K562 (cell line): ENCODE measurements around the gene PAFAH2. TPM values are rescaled to one million over a fixed set of nuclear protein-coding genes. Genes with fewer than 3 reads are reported as not detected.
A peak's percentile ranks its signal among the peaks of the same experiment; 100 is the strongest.

ENCODE experiments used
- ATAC-seq: fragments of 200-7000 bp; cut with Tn5 transposase; 3 replicates; pipeline ENCODE4 v1.9.1; 2020; ENCODE audit warnings: moderate library complexity
- BruUV-seq: library from RNA; stranded (reverse); fragments of 400-500 nt; replicated peaks from 2 replicates; lab custom pipeline; 2021; lab: Mats Ljungman, UMichigan
- CTCF ChIA-PET: fragments of 300-600 bp; formaldehyde crosslinking; extraction: SDS; loops from one replicate; lab custom pipeline; 2021; ENCODE audit warnings: low intra/inter-chr PET ratio; lab: Yijun Ruan, JAX
- POLR2A ChIA-PET: fragments of 300-600, 350-650 bp; sonication (Branson Sonifier 250); formaldehyde crosslinking; extraction: SDS; loops from one replicate; lab custom pipeline; 2021; ENCODE audit warnings: antibody characterized with exemption, inconsistent platforms; lab: Yijun Ruan, JAX
- DNase-seq, 4 experiments: peaks; one replicate each; pipeline versions ENCODE4 v3.0.0 to v3.0.0-alpha.2; 2011 to 2018; ENCODE audit warnings: low spot score in 3 of 4, mixed read lengths in 3 of 4; ENCODE audit errors: extremely low read depth in 1 of 4
- FAIRE-seq: peaks from 2 replicates; lab custom pipeline; 2011; peaks lifted over from hg19 to GRCh38; lab: Jason Lieb, UNC
- H2AFZ ChIP-seq: 2 replicates; pipeline ENCODE4 v1.6.0; 2011; ENCODE audit warnings: low read depth, low read length, control low read depth, inconsistent platforms
- H3K27ac ChIP-seq: fragments of 200-600 bp; 3 replicates; pipeline ENCODE4 v1.8.0; 2011; ENCODE audit warnings: low read depth, mild to moderate bottlenecking, control low read depth, inconsistent platforms, low read length, moderate library complexity, mixed read lengths; ENCODE audit errors: extremely low read depth
- H3K27me3 ChIP-seq, 2 experiments: fragments of 300-600 bp in 1 of 2; 2 replicates in 1 of 2; 3 replicates in 1 of 2; pipeline versions ENCODE4 v1.6.0 to v1.8.0; 2011; ENCODE audit warnings: inconsistent platforms in 2 of 2, low read length in 2 of 2, mild to moderate bottlenecking in 1 of 2, mixed read lengths in 1 of 2, moderate library complexity in 1 of 2; ENCODE audit not compliant: control insufficient read depth in 2 of 2, insufficient read depth in 2 of 2
- H3K36me3 ChIP-seq: fragments of 300-600 bp; 3 replicates; pipeline ENCODE4 v1.8.0; 2011; ENCODE audit warnings: mild to moderate bottlenecking, low read length, inconsistent platforms; ENCODE audit not compliant: control insufficient read depth, insufficient read depth
- H3K4me1 ChIP-seq, 2 experiments: fragments of 200-600 bp in 1 of 2; replicated peaks in 1 of 2; 2 replicates in 1 of 2; 3 replicates in 1 of 2; pipeline versions ENCODE4 v1.5.1 to v1.8.0; 2011; ENCODE audit warnings: inconsistent platforms in 2 of 2, low read length in 2 of 2, mild to moderate bottlenecking in 1 of 2, mixed read lengths in 1 of 2, moderate library complexity in 1 of 2; ENCODE audit not compliant: control insufficient read depth in 2 of 2, insufficient read depth in 2 of 2
- H3K4me2 ChIP-seq: 2 replicates; pipeline ENCODE4 v1.6.1; 2011; ENCODE audit warnings: low read length, control low read depth, inconsistent platforms, mixed read lengths; ENCODE audit not compliant: insufficient read depth
- H3K4me3 ChIP-seq: fragments of 200-600 bp; sonication (generic), shearing (Covaris generic); 2 replicates; pipeline ENCODE4 v1.5.1; 2016; ENCODE audit warnings: control low read depth, inconsistent platforms
- H3K79me2 ChIP-seq: fragments of 200-600 bp; 3 replicates; pipeline ENCODE4 v1.8.0; 2011; ENCODE audit warnings: low read length, inconsistent platforms; ENCODE audit not compliant: control insufficient read depth, insufficient read depth
- H3K9ac ChIP-seq, 2 experiments: 2 replicates each; pipeline versions ENCODE4 v1.6.0 to v1.6.1; 2011; ENCODE audit warnings: low read depth in 2 of 2, low read length in 2 of 2, control low read depth in 1 of 2, inconsistent platforms in 1 of 2, mild to moderate bottlenecking in 1 of 2, mixed read lengths in 1 of 2; ENCODE audit not compliant: insufficient read depth in 1 of 2
- H3K9me1 ChIP-seq: one replicate; pipeline ENCODE4 v1.6.0; 2011; ENCODE audit warnings: inconsistent platforms, mild to moderate bottlenecking, low read length, moderate library complexity; ENCODE audit not compliant: control insufficient read depth, insufficient read depth
- H3K9me3 ChIP-seq: replicated peaks from 2 replicates; pipeline ENCODE4 v1.5.1; 2011; ENCODE audit warnings: low read depth, low read length, inconsistent platforms; ENCODE audit not compliant: control insufficient read depth, insufficient read depth
- H4K20me1 ChIP-seq: replicated peaks from 2 replicates; pipeline ENCODE4 v1.6.1; 2011; ENCODE audit warnings: low read length, inconsistent platforms, mixed read lengths; ENCODE audit not compliant: control insufficient read depth, insufficient read depth
- MEIS2 ChIP-seq: fragments of 450-650 bp; IDR thresholded peaks from 2 replicates; pipeline ENCODE4 v1.6.1; 2014; ENCODE audit warnings: mild to moderate bottlenecking; ENCODE audit not compliant: partially characterized antibody
- PHB ChIP-seq: fragments of 250-450 bp; sonication (Bioruptor Pico); IDR thresholded peaks from 2 replicates; pipeline ENCODE4 v1.5.0; 2021
- PTBP1 ChIP-seq: fragments of 200-400 bp; formaldehyde crosslinking; IDR thresholded peaks from 2 replicates; pipeline ENCODE4 v1.6.1; 2017; ENCODE audit warnings: low read depth, low read length
- RCOR1 ChIP-seq, 2 experiments: IDR thresholded peaks; 2 replicates each; pipeline ENCODE4 v1.6.1; 2012; ENCODE audit warnings: low read depth in 2 of 2, low read length in 2 of 2, borderline replicate concordance in 1 of 2, improper control_type of control experiment in 1 of 2
- SOX6 ChIP-seq: fragments of 450-650 bp; IDR thresholded peaks from 2 replicates; pipeline ENCODE4 v1.6.1; 2014; ENCODE audit warnings: mild to moderate bottlenecking
- STAG1 ChIP-seq: sonication (generic); formaldehyde crosslinking; IDR thresholded peaks from 2 replicates; pipeline ENCODE4 v1.5.0; 2020; ENCODE audit warnings: missing genetic modification reagents, borderline replicate concordance
- TAF1 ChIP-seq: IDR thresholded peaks from 2 replicates; pipeline ENCODE4 v1.6.1; 2011; ENCODE audit warnings: mild to moderate bottlenecking, low read length, moderate library complexity; ENCODE audit not compliant: insufficient read depth, control insufficient read depth, severe bottlenecking; ENCODE audit errors: extremely low read depth
- TEAD4 ChIP-seq, 2 experiments: sonication (generic) in 1 of 2; formaldehyde crosslinking in 1 of 2; IDR thresholded peaks; 2 replicates each; pipeline versions ENCODE4 v1.6.1 to v1.8.0; 2012 to 2022; ENCODE audit warnings: borderline replicate concordance in 1 of 2, inconsistent platforms in 1 of 2, low read length in 1 of 2, mild to moderate bottlenecking in 1 of 2, missing genetic modification reagents in 1 of 2
- ZFPM2 ChIP-seq: fragments of 250-450 bp; sonication (Bioruptor Pico); IDR thresholded peaks from 2 replicates; pipeline ENCODE4 v1.5.1; 2022; ENCODE audit warnings: mild to moderate bottlenecking
- ZNF133 ChIP-seq: fragments of 250-450 bp; sonication (Bioruptor Pico); IDR thresholded peaks from 2 replicates; pipeline ENCODE4 v1.4.0; 2020; ENCODE audit warnings: mild to moderate bottlenecking
- ZNF764 ChIP-seq: fragments of 250-450 bp; sonication (Bioruptor Pico); IDR thresholded peaks from 2 replicates; pipeline ENCODE4 v1.4.0; 2020; ENCODE audit warnings: low read depth, mild to moderate bottlenecking, moderate library complexity
- WGBS: fragments of 100-300 bp; shearing (Covaris generic); methylation state at CpG from one replicate; pipeline ENCODE4 v1.1.6; 2016; ENCODE audit warnings: low coverage, mixed read lengths; ENCODE audit not compliant: insufficient coverage; ENCODE audit errors: missing lambda C conversion rate; 5-methylcytosine and 5-hydroxymethylcytosine counted together
- in situ Hi-C: fragments of 300-500 bp; cut with MboI; formaldehyde crosslinking; loops from 4 replicates; pipeline ENCODE4 v1.15.0; 2018; ENCODE audit warnings: inconsistent platforms, mixed read lengths
- intact Hi-C: fragments of 100-400 bp; cut with micrococcal nuclease; formaldehyde crosslinking; loops from 2 replicates; pipeline ENCODE4 v1.14.2; 2022
- polyA plus RNA-seq, 8 experiments: library from polyadenylated mRNA; depleted of rRNA in 4 of 8; stranded (reverse) in 5 of 8; unstranded in 3 of 8; fragments of >200 nt; fragmentation: Nextera tagmentation in 2 of 8; fragmentation: Illumina TruSeq in 1 of 8; extraction: Ambion mirVana in 2 of 8; extraction: Trizol in 1 of 8; gene quantifications; 2 replicates each; pipeline versions ENCODE4 v1.2.1 to v1.2.3, GENCODE V29; 2011 to 2014; ENCODE audit warnings: inconsistent platforms in 1 of 8, missing spikeins in 1 of 8
- total RNA-seq, 7 experiments: library from RNA; depleted of rRNA in 6 of 7; stranded (reverse); fragments of >200 nt in 6 of 7; fragmentation: Illumina TruSeq in 2 of 7; extraction: Trizol in 2 of 7; gene quantifications; 2 replicates each; pipeline versions ENCODE4 v1.2.1 to v1.2.3, GENCODE V29; 2011 to 2021; ENCODE audit warnings: low replicate concordance in 1 of 7
- TF ChIP-seq, protein P1 (sequence below): sonication (generic); formaldehyde crosslinking; IDR thresholded peaks from 2 replicates; pipeline ENCODE4 v1.8.0; 2022; ENCODE audit warnings: missing genetic modification reagents, mild to moderate bottlenecking, borderline replicate concordance
- TF ChIP-seq, protein P2 (sequence below): fragments of 250-450 bp; sonication (Bioruptor Pico); IDR thresholded peaks from 2 replicates; pipeline ENCODE4 v1.8.0; 2022; ENCODE audit warnings: inconsistent platforms
- TF ChIP-seq, protein P3 (sequence below): sonication (generic); formaldehyde crosslinking; IDR thresholded peaks from 2 replicates; pipeline ENCODE4 v1.8.0; 2022; ENCODE audit warnings: mild to moderate bottlenecking, low read depth, missing genetic modification reagents
- TF ChIP-seq, protein P4 (sequence below): fragments of 450-650 bp; conservative IDR thresholded peaks from 2 replicates; pipeline ENCODE4 v1.6.1; 2016; ENCODE audit warnings: missing genetic modification characterization, low read depth, mild to moderate bottlenecking, control low read depth, missing compliant biosample characterization

Gene PAFAH2
- total and polyA plus RNA-seq, 9 of the 15 experiments (the other 6 are each of a cell fraction or from before 2014, with no cell fraction given) = 4.2 to 10.9 (median 6.8) TPM

DNA sequence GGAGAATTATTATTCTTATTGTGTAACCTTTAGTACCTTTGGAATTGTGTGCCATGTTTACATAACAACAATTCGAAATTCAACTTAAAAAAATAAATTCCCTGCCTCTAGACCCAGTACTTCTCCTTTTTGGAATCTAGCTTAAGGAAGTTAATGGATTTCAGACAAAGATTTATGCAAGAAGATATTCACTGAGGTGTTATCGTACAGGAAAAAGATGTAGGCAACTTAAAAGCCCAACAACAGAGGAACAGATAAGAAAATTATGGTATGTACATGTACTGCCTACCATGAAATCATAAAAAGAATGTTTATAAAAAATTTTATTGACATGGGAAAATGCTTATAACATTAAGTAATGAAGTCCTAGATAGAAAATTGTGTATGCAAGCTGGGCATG, 73.4 kb downstream of the PAFAH2 start:
- peak overlapping the region; percentile 43; the same call in 1 of the 2 replicates for H2AFZ ChIP-seq
- no peaks in the 10 kb centered on the region for H3K36me3 ChIP-seq
- H3K4me1 ChIP-seq = peaks cover 31 to 34% of the 10 kb centered on the region in 2 experiments
- no peaks in the 10 kb centered on the region for H3K27me3 ChIP-seq
- H3K9me1 ChIP-seq = no peaks in the 10 kb centered on the region
- DNase-seq (no peak), ATAC-seq (no peak), FAIRE-seq (no peak)
- H3K27ac ChIP-seq = no peak overlapping the region
- H3K9ac ChIP-seq = peak overlapping the region in 1 of 2 experiments; percentile 23; a peak in 1 of 4 replicates
- 11% methylated on average over 2 of the region's 2 CpGs for WGBS
- H3K79me2 ChIP-seq = no peaks in the 10 kb centered on the region
- no peak overlapping the region for H3K4me2 ChIP-seq
- H3K4me3 ChIP-seq = no peak overlapping the region
- in situ Hi-C loops = no loop called here
- intact Hi-C loops = no loop called here
- no peaks in the 10 kb centered on the region for H3K9me3 ChIP-seq
- POLR2A ChIA-PET = interaction anchor here (0.5 to 2.2 kb wide), 5 partner anchors 8 to 23 kb away, joined by 3 to 8 read pairs (median 6); no protein-coding TSS in a partner anchor
- CTCF ChIA-PET = interaction anchor here (0.7 kb wide), 1 partner anchor 485 kb away, joined by 5 read pairs; no protein-coding TSS in a partner anchor
- H4K20me1 ChIP-seq = no peaks in the 10 kb centered on the region
- BruUV-seq = no TSS peak
- TF ChIP-seq ZNF764 (CRISPR knock-in tag) = no peak
- no peak for TF ChIP-seq PTBP1
- TF ChIP-seq, protein P1, sequence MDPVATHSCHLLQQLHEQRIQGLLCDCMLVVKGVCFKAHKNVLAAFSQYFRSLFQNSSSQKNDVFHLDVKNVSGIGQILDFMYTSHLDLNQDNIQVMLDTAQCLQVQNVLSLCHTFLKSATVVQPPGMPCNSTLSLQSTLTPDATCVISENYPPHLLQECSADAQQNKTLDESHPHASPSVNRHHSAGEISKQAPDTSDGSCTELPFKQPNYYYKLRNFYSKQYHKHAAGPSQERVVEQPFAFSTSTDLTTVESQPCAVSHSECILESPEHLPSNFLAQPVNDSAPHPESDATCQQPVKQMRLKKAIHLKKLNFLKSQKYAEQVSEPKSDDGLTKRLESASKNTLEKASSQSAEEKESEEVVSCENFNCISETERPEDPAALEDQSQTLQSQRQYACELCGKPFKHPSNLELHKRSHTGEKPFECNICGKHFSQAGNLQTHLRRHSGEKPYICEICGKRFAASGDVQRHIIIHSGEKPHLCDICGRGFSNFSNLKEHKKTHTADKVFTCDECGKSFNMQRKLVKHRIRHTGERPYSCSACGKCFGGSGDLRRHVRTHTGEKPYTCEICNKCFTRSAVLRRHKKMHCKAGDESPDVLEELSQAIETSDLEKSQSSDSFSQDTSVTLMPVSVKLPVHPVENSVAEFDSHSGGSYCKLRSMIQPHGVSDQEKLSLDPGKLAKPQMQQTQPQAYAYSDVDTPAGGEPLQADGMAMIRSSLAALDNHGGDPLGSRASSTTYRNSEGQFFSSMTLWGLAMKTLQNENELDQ (CRISPR knock-in tag) = no peak
- no peak for TF ChIP-seq STAG1 (CRISPR knock-in tag)
- no peak for TF ChIP-seq ZNF133 (CRISPR knock-in tag)
- TF ChIP-seq, protein P2, sequence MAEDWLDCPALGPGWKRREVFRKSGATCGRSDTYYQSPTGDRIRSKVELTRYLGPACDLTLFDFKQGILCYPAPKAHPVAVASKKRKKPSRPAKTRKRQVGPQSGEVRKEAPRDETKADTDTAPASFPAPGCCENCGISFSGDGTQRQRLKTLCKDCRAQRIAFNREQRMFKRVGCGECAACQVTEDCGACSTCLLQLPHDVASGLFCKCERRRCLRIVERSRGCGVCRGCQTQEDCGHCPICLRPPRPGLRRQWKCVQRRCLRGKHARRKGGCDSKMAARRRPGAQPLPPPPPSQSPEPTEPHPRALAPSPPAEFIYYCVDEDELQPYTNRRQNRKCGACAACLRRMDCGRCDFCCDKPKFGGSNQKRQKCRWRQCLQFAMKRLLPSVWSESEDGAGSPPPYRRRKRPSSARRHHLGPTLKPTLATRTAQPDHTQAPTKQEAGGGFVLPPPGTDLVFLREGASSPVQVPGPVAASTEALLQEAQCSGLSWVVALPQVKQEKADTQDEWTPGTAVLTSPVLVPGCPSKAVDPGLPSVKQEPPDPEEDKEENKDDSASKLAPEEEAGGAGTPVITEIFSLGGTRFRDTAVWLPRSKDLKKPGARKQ (CRISPR knock-in tag) = no peak
- peak; percentile 83 for TF ChIP-seq MEIS2
- TF ChIP-seq SOX6 = peak; percentile 9; the same call in 1 of the 2 replicates
- TF ChIP-seq RCOR1 (IDR thresholded peaks at IDR 0.05; ENCODE audit: borderline replicate concordance in 1 of 2, low read depth in 2 of 2, low read length in 2 of 2) = peak in 1 of 2 experiments; percentile 70; a peak in 1 of 4 replicates
- no peak for TF ChIP-seq PHB (CRISPR knock-in tag)
- TF ChIP-seq, protein P3, sequence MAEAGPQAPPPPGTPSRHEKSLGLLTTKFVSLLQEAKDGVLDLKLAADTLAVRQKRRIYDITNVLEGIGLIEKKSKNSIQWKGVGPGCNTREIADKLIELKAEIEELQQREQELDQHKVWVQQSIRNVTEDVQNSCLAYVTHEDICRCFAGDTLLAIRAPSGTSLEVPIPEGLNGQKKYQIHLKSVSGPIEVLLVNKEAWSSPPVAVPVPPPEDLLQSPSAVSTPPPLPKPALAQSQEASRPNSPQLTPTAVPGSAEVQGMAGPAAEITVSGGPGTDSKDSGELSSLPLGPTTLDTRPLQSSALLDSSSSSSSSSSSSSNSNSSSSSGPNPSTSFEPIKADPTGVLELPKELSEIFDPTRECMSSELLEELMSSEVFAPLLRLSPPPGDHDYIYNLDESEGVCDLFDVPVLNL (CRISPR knock-in tag) = no peak
- TF ChIP-seq ZFPM2 (CRISPR knock-in tag) = no peak
- TF ChIP-seq TAF1 = no peak
- peak; percentile 75; the same call in 1 of the 2 replicates for TF ChIP-seq TEAD4 (IDR thresholded peaks at IDR 0.05; ENCODE audit: low read length)
- no peak for TF ChIP-seq TEAD4 (CRISPR knock-in tag; IDR thresholded peaks at IDR 0.05; ENCODE audit: borderline replicate concordance)
- TF ChIP-seq, protein P4, sequence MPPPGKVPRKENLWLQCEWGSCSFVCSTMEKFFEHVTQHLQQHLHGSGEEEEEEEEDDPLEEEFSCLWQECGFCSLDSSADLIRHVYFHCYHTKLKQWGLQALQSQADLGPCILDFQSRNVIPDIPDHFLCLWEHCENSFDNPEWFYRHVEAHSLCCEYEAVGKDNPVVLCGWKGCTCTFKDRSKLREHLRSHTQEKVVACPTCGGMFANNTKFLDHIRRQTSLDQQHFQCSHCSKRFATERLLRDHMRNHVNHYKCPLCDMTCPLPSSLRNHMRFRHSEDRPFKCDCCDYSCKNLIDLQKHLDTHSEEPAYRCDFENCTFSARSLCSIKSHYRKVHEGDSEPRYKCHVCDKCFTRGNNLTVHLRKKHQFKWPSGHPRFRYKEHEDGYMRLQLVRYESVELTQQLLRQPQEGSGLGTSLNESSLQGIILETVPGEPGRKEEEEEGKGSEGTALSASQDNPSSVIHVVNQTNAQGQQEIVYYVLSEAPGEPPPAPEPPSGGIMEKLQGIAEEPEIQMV (tag) = no peak
